A673 (cell line): ENCODE results near the gene CCR4.

Experiments used
- EZH2 ChIP-seq: fragments of 200-600 bp; sonication (generic); IDR thresholded peaks from 2 replicates; pipeline ENCODE4 v1.6.1; 2017; ENCODE audit warnings: borderline replicate concordance, low read depth, mild to moderate bottlenecking, mixed read lengths, antibody characterized with exemption, low read length; ENCODE audit not compliant: poor library complexity, severe bottlenecking
- TF ChIP-seq, protein P1 (sequence below): fragments of 300-800, 200-600 bp; sonication (generic); conservative IDR thresholded peaks from 2 replicates; pipeline ENCODE4 v1.5.1; 2017; ENCODE audit warnings: low read depth, mild to moderate bottlenecking, antibody characterized with exemption, low read length, moderate library complexity, mixed read lengths

- TF ChIP-seq, protein P1, sequence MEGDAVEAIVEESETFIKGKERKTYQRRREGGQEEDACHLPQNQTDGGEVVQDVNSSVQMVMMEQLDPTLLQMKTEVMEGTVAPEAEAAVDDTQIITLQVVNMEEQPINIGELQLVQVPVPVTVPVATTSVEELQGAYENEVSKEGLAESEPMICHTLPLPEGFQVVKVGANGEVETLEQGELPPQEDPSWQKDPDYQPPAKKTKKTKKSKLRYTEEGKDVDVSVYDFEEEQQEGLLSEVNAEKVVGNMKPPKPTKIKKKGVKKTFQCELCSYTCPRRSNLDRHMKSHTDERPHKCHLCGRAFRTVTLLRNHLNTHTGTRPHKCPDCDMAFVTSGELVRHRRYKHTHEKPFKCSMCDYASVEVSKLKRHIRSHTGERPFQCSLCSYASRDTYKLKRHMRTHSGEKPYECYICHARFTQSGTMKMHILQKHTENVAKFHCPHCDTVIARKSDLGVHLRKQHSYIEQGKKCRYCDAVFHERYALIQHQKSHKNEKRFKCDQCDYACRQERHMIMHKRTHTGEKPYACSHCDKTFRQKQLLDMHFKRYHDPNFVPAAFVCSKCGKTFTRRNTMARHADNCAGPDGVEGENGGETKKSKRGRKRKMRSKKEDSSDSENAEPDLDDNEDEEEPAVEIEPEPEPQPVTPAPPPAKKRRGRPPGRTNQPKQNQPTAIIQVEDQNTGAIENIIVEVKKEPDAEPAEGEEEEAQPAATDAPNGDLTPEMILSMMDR = no peak
- TF ChIP-seq EZH2 = no peak
These were observed 1.1 kb downstream of the CCR4 start for GRCh38 chr3:32952369-32953077.
